NCI-H1436 treated with DMSO at 0.1 percent for 48 hours (cell line): ENCODE data around the gene RNPS1.

ENCODE experiments used
- DNase-seq: peaks from one replicate; lab custom pipeline; 2025; lab: John Stamatoyannopoulos, UW

RNPS1 gene, protein sequence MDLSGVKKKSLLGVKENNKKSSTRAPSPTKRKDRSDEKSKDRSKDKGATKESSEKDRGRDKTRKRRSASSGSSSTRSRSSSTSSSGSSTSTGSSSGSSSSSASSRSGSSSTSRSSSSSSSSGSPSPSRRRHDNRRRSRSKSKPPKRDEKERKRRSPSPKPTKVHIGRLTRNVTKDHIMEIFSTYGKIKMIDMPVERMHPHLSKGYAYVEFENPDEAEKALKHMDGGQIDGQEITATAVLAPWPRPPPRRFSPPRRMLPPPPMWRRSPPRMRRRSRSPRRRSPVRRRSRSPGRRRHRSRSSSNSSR

DNA sequence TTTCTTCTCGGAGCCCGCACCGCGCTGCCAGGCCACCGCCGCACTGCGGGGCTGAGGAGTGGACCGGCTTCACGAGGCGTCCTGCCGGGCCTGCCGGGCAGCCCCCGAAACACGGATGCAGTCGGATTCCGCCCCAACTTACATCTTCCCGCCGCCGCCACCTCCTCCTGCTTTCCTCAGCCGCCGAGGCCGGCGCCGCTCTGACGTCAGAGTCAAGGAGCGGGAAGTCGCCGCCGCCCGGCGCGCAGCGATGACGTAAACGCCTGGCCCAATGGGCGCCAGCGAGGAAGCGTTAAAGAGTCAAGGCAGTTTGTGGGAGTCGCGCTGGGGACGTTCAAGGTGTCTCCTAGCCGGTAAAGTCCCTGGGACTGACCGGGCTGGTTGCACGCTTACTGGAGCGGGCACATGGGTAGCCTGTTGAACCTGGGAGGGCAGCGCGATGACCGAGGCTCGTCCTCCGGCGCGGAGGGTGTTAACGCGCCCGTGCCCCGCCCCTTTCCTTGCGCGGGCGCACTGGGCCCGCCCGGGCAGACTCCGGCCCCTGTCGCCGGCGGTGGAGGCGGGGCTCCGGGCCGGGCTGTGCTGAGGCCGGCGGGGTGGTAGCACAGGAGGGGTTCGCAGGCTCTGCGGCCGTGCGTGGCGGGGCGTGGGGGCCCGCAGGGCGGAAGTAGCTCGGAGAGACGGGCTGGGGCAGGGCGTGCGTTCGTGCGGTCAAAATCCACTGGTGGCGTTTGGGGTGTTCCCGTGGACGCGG, at the start of gene RNPS1:
Gene RNPS1 (minus strand): TSS at position 214 of the 754 bp plus-strand sequence. CDS start 3,483 bp downstream, outside the sequence.
- DNase-seq: peak; percentile 55

DNA sequence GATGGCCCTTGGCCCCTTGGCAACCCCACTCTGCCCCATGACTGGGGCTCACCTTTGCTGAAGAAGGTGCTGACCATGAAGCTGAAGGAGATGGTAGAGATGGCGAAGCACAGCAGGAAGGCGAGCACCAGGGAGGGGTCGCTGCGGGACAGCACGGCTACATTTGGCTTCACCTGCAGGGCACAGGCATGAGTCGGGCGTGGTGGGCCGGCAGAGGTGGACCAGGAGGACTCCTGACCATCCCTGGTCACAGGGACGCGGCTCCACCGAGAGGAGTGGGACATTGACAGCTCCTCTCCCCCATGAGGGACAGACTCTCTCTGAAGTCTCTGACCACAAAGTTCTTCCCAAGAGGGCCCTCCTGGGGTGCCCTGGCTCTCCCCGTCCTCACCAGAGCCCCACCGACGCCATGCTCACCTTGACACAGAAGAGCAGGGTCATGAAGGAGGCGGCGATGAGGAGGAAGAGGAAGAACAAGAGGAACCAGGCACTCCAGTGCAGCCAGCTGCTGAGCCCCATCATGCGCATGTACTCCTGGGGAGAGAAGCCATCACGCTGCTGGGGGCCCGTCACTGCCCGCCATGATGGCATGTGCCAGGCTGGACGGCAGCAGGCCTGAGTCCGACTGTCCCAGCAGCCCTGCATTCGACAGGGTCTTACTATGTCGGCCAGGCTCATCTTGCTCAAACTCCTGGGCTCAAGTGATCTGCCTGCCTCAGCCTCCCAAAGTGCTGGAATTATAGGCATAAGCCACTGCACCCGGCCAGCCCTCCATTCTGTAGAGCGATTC, 49.5 kb upstream of the RNPS1 start:
- no peak for DNase-seq

DNA sequence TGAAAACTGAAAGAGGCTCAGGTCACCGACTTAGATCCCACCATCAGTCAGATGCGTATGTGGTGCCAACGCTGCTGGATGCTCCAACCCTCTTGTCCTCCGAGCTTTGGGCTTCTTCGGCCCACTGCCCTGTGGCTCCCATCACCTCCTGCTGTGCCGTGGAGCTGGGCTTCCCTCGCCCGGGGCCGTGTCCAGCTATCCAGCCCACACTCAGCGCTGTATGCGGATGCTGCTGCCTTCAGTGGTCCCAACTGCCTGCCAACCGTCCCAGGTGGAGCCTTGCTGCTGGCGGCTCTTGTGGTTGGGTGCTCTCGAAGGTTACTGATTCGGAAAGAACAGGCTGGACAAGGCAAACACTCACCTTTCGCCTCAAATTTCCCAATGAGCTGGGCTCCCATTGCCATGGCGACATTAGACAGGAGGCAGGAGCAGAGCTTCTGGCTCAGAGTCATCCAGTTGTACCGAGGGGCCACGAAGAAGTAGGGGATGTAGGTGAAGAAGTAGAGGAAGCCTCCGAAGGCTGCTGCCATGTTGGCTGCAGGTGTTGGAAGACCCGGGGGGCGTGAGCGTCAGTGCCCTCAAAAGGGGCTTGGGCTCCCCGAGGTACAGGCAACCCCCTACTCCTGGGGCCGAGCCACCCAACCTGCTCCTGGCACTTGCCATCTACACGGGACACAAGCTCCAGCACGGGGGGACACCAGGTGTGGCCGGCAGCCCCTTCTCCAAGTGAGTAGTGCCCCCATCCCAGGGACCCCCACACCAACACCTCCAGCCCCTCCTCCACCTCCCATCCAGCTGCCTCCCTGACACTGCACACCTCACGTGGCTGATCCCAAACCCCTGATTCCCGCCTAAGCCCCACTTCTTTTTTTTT, 40.4 kb upstream of the RNPS1 start:
- no peak for DNase-seq

GRCh38 chr16:2299915-2300192, 31.9 kb upstream of the RNPS1 start:
- no peak for DNase-seq

- DNase-seq: no peak
Observed at GRCh38 chr16:2299121-2299914, 31.4 kb upstream of the RNPS1 start.

DNA sequence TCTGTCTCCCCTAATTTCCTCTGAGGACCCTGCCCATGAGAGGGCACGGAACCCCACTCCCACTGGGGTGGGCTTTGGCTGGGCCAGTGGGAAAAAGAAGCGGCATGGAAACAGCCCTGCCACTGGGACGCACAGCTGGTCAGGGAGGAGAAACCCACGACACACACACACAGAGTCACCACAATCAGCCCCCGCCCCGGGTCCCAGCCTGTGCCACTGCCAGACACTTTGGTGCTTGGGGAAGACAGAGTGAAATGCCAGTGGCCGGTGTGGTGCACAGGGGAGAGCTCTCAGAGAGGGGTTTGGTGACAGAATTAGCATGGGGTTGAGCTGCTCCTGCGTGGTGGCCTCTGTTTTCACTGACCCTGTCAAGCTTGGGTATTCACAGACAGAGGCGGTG, 30.7 kb upstream of the RNPS1 start:
- no peak for DNase-seq

DNA sequence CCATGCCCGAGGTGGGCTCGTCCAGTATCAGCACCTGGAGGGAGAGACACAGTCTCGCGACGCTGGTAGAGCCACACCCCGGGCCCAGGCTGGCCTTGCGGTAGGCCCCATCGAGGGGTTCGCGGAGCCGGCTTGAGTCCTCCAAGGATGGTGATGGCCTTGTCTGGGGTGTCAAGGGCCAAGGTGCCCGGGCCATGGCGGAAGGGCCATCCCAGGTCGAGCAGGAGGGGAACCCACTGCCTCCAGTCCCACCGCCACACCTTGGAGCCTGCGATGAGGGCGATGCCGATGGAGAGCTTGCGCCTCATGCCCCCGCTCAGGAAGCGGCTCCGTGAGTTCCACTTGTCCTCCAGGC, 29.6 kb upstream of the RNPS1 start:
- DNase-seq: no peak

GRCh38 chr16:2296661-2297505, 29.0 kb upstream of the RNPS1 start:
- no peak for DNase-seq

GRCh38 chr16:2295056-2295798, 27.3 kb upstream of the RNPS1 start:
- DNase-seq: no peak

GRCh38 chr16:2292221-2292620, 24.3 kb upstream of the RNPS1 start:
- DNase-seq: no peak

GRCh38 chr16:2289282-2289681, 21.4 kb upstream of the RNPS1 start:
- no peak for DNase-seq

- DNase-seq: no peak
Observed at GRCh38 chr16:2288726-2289125, 20.8 kb upstream of the RNPS1 start.

- DNase-seq: no peak
Observed at GRCh38 chr16:2287916-2288547, 20.1 kb upstream of the RNPS1 start.

DNA sequence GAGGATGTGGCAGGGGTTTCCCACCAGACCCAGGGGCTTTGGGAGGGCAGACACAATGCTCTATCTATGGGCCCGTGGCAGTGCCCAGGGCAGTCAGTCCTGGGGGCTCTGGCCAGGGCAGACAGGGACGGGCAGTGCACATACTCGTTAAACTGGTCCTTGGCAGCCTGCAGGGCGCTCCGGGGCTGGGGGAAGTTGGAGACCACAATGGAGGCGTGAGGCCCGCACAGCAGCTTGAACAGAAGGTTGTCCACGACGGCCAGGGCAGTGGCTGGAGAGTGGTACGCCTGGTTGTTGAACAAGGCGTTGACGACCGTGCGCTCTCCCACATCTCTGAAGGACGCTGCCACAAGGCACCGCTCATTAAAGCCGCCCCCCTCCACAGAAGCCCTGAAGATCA, 18.6 kb upstream of the RNPS1 start:
- DNase-seq: no peak

- no peak for DNase-seq
Observed at GRCh38 chr16:2285731-2286191, 17.8 kb upstream of the RNPS1 start.

DNA sequence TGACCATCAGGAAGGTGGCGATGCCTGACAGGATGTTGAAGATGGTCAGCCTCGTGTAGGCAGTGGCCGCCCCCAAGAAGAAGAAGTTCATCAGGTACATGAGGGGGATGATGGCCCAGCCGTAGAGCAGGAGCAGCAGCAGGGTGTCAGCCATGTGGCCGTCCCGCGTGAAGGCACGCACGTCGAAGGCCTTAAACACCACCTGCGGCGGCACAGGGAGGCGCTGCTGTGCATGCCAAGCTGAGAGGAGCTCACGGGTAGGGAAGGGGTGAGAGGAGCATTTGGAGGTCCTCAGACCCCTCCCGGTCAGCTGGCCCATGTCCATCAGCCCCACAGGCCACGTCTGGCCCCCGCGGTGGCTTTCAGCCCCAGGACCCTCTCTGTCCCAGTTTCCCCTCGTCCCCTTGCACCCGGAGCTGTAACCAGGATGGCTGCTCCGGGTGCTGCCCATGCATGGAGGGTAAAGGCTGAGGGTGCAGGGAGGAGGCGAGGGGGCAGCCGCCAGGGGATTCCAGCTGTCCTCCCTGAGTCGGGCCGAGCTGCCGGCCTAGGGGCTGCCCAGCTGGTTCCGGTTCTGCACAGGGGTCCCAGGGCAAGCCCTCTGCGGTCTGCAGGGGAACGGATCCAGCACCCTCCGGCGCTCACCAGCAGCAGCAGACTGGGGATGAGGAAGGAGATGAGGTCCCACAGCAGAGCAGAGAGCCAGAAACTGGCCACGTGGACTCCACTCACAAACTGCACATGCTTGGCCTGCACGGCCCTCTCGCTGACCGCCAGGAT, 17.1 kb upstream of the RNPS1 start:
- DNase-seq: no peak

DNA sequence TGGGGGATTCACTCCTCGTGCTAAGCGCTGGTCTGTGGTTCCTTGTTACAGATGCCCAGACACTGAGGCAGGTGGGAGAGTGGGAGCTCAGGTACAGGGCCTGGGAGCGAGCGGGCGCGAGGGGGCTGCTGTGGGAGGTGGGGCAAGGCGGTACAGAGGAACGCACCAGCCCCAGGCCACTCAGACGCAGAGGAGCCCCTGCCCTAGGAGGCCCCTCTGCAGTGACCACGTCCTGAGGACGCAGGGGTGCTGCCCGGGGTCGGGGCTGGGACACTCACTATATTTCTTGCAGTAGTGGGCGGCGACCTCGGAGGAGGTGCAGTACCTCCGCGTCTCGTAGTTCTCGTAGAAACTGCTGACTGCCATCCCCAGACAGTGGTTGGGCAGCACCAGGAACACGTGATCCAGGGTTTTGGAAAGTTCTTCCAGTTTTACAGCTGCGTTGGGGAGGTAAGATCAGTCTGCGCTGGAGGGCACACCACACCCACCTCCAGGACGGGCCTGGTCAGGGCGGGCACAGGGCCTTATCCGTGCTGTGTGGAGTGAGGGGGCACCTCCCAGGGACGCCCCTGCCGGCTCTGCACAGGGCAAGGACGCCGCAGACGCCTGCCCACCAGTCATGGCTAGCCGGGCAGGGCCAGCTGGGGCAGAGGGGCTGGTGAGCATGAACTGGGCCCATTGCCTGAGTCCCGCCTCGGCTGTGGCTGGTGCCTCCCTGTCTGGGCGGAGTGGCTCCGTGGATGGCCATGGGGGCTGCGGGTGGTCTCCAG, 16.3 kb upstream of the RNPS1 start:
- no peak for DNase-seq
